Stimulated activated CD4-positive, alpha-beta T cell treated with anti-CD3 and anti-CD28 coated beads, Interleukin-2, amount 100 ng/mL, for 24 hours (primary cell): ENCODE data around the gene SCCPDH.
"Not testable (repeated sequence)": the region's sequence is repeated elsewhere in the genome, so short reads cannot be mapped to it uniquely, and the experiment has no call there.

Experiments
- DNase-seq, 2 donors: peaks; one replicate each; pipeline ENCODE4 v3.0.0-alpha.2; 2020

SCCPDH gene

DNA sequence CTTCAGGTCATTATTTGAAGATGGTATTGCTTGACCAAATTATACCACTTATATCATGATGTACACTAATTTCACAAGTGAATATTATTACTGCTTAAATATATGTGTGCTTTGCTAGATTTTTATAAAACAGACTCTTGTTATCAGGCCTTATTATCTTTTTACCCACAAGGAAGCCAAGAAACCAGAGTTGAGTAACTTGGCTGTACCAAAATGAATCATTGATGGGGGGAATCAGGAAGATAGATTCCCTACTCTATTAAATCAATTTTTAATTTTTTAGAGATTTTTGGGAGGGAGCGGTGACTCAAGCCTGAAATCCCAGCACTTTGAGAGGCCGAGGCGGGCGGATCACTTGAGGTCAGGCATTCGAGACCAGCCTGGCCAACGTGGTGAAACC, 16.0 kb upstream of the SCCPDH start:
- DNase-seq: no peak

DNA sequence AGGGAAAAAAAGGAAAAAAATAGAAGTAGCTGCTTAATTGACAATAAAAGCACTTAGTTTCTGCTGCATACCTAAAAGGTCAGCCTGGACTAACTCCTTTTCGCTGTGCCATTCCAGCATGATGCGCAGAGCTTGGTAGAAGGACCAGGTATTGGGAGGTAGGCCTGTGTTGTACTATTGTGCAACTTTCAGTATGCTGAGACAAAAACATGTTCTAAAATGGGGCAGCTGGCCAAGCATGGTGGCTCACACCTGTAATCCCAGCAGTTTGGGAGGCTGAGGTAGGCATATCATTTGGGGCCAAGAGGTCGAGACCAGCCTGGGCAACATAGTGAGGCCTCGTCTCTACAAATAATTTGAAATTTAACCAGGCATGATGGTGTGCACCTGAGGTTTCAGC, 15.0 kb upstream of the SCCPDH start:
- no peak for DNase-seq

DNA sequence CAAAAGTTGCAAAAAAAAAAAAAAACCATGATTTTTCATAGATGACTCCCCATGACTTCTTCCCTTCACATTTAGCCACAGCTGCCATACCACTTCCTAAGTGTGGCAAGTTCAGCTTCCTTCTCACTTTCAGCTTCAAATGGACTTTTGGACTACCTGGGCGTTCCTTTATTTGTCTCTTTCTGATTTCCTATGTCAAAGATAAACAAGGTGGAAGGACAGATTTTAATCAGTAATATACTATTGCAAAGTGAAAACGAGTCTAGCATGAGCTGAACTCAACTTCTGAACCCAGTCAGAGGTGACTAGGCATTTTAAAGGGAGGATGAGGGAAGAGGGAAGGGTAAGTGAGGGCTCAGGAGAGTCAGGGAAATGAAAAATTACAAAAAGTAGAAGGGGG, 14.4 kb upstream of the SCCPDH start:
- DNase-seq: no peak

DNA sequence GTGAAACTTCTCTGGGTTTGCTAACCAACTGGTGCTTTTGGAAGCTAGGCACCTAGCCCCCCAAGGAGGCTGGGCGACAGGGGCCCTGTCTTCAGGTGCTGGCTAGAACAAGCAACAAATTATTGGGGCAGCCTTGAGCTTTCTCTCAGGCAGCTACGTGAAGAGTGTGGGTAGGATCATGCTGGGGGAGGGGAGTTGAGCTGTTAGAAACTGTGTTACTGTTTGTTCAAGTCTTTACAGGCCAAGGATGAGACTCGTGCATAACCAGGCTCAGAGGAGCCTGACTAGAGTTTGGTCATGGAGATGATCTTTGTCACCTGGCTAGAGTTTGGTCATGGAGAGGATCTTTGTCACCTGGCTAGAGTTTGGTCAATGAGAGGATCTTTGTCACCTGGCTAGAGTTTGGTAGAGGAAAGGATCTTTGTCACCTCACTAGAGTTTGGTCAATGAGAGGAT, 12.6 kb upstream of the SCCPDH start:
- DNase-seq: no peak

DNA sequence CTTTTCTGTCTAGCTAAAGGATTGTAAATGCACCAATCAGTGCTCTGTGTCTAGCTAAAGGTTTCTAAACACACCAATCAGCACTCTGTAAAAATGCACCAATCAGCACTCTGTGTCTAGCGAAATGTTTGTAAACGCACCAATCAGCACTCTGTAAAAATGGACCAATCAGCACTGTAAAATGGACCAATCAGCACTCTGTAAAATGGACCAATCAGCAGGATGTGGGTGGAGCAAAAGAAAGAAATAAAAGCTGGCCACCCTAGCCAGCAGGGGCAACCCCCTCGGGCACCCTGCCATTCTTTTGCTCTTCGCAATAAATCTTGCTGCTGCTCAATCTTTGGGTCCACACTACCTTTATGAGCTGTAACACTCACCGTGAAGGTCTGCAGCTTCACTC, 11.8 kb upstream of the SCCPDH start:
- DNase-seq: not testable (repeated sequence)

DNA sequence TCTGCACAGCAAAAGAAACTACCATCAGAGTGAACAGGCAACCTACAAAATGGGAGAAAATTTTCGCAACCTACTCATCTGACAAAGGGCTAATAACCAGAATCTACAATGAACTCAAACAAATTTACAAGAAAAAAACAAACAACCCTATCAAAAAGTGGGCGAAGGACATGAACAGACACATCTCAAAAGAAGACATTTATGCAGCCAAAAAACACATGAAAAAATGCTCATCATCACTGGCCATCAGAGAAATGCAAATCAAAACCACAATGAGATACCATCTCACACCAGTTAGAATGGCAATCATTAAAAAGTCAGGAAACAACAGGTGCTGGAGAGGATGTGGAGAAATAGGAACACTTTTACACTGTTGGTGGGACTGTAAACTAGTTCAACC, 4.8 kb upstream of the SCCPDH start:
- not testable (repeated sequence) for DNase-seq

DNA sequence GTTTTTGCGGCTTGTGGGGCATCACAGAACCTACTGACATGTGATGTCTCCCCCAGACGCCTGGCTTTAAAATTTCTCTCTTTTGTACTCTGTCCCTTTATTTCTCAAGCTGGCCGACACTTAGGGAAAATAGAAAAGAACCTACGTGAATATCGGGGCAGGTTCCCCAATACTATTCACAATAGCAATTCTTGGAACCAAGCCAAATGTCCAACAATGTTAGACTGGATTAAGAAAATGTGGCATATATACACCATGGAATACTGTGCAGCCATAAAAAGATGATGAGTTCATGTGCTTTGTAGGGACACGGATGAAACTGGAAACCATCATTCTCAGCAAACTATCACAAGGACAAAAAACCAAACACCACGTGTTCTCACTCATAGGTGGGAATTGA, 3.4 kb upstream of the SCCPDH start:
- not testable (repeated sequence) for DNase-seq

DNA sequence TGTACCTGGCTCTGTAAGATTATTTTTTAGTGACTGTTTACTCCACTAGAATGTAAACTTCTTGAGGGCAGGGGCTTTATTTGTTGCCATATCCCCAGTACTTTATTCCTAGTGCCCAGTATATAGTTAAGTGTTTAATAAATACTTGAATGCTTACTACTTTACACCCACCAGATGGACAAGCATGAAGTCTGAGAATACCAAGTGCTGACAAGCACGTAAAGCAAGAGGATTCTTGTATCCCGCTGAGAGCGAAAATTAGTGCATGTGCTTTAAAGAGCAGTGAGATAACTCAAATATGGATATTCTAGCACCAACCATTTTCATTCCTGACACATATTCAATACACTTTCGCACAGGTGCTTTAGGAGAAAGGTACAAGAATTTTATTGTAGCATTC, 1.5 kb upstream of the SCCPDH start:
- no peak for DNase-seq

DNA sequence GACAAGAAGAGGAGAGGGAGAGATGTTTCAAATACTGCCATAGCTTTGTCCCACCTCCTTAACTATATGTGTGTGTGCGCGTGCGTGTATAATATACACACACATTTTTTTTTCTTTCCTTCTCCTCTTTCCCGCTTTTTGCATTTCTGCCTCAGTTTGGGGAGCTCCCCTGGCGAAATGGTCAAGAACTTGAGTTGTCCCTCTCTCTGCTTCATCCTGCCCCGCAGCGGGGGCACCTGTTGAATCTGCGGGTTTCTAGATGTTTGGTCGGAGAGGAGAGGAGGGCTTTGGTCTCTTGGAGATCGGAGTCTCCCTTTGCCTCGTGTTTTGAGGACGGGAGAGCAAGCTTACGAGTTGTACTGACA, 504 bp downstream of the SCCPDH start:
- peak in 1 of 2 donors; percentile 12 for DNase-seq

DNA sequence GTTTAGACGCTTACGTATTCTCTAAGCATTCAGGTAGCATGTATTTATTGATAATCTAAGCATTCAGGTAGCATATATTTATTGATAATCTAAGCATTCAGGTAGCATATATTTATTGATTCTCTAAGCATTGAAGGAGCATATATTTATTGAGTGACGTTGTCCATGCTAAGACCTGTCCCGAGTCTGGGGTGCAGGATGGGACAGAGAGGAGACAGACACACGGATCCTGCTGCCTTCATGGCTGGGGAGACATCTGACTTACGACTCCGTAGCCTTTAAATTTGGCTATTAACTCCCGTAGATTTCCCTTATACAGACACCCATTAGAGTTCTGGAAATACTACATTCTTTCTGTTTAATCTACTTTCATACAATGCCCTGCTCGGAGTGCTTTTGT, 982 bp downstream of the SCCPDH start:
- DNase-seq: no peak

DNA sequence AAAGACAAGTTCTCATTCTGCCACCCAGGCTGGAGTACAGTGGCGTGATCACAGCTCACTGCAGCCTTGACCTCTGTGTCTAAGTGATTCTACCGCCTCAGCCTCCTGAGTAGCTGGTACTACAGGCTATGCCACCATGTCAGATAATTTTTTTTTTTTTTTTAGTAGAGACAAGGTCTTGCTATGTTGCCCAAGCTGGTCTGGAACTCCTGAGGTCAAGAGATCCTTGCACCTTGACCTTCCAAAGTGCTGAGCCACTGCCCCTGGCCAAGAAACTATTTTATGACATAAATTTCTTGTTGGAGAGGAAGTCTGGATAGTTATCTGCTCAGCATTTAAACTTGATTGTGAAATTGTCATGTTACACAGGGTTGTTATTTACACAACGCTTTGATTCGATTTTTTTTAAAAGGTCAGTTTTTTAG, 2.1 kb downstream of the SCCPDH start:
- no peak for DNase-seq

DNA sequence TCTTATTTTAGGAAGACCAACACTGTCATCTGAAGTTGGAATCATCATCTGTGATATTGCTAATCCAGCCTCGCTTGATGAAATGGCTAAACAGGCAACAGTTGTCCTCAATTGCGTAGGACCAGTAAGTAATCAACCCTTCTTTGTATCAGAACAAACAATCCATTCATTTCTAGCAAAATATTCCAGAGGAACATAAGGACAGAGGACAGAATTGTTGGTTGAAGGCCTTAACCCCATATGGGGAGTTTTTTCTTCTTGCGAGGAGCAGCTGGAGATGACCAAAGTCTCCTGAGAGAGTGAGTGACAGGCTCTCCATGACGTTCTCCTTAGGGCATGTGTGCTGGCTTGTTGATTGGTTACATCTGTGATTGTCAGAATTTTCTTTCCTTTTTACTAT, 2.7 kb downstream of the SCCPDH start:
- DNase-seq: no peak

DNA sequence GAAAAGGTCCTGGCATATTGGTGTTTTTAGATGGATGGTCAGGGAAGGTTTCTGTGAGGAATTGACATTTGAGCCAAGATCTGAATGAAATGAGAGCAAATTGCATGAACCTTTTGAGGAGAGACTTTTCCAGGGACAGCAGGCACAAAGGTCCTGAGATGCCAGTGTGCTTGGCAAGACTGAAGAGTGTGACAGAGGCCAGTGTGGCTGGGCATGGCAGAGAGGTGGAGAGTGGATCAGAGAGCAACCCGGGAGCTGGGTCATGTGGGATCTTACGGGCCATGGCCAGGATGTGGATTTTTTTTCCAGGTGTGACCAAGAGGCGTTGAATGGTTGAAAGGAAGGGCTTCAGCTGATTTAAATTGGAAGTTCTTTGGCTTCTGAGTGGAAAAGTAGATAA, 3.4 kb downstream of the SCCPDH start:
- no peak for DNase-seq

DNA sequence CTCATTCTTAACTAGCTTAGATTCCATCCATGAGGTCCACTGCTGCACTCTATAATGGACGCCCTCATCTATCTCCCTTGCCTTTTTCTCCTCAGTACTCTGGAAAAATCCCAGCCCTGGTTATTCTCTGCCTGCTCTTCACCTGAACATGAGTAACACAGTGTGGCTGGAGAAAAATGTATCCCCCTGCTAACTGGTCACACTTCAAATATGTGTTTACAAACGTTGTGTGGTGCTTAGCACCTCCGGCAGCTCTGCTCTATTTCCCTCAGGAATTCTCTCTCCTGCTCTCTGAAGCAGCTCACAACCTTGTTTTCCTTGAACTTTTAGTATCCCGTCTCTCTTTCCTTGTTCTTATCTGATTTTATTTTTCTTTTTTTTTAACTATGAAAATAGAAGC, 4.1 kb downstream of the SCCPDH start:
- no peak for DNase-seq

DNA sequence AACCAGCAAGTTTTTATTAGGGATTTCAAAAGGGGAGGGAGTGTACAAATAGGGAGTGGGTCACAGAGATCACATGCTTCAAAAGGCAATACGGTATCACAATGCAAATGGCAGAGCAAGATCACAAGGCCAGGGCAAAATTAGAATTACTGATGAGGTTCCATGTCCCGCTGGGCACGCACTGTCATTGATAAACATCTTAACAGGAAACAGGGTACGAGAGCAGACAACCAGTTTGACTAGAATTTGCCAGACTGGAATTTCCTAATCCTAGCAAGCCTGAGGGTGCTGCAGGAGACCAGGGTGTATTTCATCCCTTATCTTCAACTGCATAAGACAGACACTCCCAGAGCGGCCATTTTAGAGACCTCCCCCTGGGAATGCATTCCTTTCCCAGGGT, 4.8 kb downstream of the SCCPDH start:
- DNase-seq: not testable (repeated sequence)

DNA sequence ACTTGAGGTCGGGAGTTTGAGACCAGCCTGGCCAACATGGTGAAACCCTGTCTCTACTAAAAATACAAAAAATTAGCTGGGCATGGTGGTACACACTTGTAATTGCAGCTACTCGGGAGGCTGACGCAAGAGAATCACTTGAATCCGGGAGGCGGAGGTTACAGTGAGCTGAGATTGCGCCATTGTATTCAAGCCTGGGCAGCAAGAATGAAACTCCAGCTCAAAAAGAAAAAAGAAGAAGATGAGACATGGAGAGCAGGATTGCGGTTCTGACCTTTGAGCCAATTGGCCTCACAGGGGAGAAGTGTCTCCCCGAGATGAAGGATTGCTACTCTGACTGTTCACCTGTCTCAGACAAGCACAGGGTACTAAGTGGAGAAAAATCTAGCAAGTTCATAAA, 6.6 kb downstream of the SCCPDH start:
- DNase-seq: no peak

DNA sequence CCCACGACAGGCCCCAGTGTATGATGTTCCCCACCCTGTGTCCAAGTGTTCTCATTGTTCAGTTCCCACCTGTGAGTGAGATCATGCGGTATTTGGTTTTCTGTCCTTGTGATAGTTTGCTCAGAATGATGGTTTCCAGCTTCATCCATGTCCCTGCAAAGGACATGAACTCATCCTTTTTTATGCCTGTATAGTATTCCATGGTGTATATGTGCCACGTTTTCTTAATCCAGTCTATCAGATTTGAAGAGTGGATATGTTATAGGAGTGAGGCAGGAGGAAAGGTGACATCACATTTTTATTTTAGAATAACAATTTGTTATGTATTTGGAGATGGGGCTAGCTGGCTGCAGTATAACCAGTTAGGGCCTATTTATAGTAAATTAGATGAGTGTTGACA, 7.7 kb downstream of the SCCPDH start:
- not testable (repeated sequence) for DNase-seq

DNA sequence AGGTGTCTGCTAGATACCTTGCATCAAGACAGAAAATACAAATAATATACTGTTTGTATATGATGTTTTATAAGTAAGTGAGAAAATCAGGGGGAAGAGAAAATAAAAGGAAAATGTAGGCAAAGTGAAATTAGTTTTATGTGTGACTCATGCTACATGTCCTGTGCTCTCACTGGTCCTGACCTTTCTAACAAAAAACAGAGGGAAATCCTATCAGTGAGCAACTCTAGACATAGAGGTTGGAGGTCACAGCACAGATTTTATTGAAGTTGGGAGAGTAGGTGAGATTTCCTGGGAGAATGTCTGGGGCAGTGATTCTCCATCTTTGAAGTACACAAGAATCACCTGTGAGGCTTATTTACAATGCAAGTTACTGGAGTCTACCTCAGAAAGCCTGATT, 9.5 kb downstream of the SCCPDH start:
- DNase-seq: no peak

DNA sequence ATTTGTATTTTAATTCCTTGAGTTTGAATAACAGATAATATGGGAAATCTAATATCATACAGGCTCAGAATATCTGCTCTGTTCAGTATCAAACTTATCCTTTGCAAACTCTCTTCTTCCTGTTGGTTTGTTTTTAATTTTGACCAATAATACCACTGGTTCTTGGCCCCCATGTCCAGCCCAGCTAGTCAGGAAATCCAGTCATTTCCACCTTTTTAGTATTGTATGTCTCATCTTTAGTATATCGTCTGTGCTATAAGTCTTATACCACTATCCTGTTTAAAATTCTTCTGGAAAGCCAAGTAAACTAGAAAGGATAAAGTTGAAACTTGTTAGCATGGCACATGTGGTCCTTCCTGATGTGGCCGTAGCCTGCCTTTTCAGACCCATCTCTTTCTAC, 10.7 kb downstream of the SCCPDH start:
- DNase-seq: no peak

DNA sequence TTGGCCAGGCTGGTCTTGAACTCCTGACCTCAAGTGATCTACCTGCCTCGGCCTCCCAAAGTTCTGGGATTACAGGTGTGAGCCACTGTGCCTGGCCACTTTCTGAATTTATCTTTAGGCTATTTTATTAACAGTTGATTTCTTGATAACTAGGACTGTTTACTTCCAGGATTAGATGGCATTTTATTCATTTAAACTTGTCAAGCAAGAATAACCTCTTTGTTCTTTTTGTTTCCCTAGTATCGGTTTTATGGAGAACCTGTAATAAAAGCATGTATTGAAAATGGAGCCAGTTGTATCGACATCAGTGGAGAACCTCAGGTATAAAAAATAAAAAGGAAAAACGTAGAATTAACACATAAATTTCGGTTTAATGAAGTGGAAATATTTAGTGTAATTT, 11.5 kb downstream of the SCCPDH start:
- no peak for DNase-seq

DNA sequence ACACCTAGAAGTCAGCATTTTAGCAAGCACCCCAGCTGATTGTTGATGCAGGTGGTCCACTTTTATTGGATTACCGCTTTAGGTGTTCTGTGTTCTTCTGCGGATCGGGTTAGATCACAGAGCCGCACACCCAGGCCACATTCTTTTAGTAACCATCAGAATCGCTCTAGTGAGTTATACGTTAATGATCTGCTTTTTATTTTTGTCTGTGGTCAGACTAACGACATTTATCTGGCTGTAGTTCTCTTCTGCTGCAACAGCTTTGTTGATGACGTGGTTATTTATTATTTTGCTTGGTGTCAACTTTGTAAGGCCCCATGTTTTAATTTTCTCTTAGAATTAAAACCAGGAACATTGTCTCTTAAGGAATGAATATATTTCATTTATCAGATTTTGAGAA, 18.2 kb downstream of the SCCPDH start:
- DNase-seq: no peak

DNA sequence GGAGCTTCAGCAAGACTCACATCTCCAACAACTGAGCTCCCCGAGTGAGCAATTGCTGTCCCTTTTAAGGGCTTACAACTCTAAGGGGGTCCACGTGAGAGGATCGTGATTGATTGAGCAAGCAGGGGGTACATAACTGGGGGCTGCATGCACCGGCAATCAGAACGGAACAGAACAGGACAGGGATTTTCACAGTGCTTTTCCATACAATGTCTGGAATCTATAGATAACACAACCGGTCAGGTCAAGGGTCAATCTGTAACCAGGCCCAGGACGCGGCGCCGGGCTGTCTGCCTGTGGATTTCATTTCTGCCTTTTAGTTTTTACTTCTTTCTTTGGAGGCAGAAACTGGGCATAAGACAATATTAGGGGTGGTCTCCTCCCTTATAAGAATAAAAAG, 21.9 kb downstream of the SCCPDH start:
- not testable (repeated sequence) for DNase-seq

DNA sequence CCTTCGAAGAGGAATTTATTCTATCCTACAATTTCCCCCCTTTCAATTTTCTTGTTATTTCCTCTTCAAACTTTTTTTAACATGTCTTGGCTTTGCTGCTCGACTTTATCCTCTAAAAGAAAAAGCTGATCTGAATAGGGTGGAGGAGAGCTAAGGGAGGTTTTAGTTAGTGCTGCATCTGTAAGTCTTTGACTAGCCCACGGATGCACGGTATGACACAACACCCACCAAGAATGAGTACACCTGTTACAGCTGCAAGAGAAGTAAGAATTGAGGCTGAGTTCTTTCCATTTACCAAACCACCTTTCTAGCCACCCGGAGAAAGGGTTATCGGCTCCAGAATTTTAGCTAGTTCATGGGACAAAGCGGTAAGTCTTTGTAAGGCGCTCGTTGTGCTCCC, 23.8 kb downstream of the SCCPDH start:
- no peak for DNase-seq

DNA sequence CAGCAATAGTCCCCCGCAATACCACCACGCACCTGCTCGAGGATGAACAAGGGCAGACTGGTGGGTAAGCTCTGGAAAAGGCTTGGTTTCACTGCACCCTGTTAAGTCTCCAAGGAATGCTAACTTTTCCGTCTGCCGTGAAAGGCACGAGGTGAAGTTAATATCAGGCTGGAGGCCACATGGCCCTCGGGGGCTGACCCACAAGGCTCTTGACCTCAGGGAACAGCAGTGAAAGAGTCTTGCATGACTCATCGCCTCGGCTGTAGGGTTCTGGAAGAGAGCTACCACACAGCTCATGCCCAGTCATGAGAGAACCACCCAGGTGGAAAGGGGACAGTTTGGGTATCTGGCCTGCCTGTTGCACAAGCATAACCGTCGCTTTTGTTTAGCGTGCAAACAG, 24.7 kb downstream of the SCCPDH start:
- no peak for DNase-seq

DNA sequence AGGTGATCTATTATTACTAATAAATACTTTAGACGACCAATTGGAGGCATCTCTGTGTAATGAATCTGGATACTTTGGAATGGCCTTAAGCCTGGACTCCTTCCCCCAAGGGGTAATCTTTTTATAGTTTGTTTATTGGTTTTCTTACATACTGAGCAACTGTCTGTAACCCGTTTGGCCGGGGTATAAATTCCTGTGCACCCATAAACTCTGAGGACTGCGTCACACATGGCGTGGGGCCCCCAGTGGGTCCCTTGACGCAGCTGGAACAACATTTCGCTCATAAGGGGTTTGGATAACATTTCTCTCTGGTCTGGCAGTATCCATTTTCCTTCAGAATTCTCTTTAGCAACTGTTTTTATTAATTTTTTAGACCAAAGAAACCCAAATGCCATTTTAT, 26.5 kb downstream of the SCCPDH start:
- DNase-seq: no peak
